Left colon (tissue), 2 donors: ENCODE data around the gene FBXO28. TPM values are rescaled to one million over a fixed set of nuclear protein-coding genes. Genes with fewer than 3 reads are reported as not detected.
"Not testable (repeated sequence)": the region's sequence is repeated elsewhere in the genome, so short reads cannot be mapped to it uniquely, and the experiment has no call there.

ENCODE experiments used
- ATAC-seq: fragments of 200-7000 bp; cut with Tn5 transposase; one replicate; pipeline ENCODE4 v1.9.1; 2020; ENCODE audit warnings: mild to moderate bottlenecking, moderate library complexity
- DNase-seq, 2 donors: peaks; one replicate each; pipeline ENCODE4 v3.0.0-alpha.2; 2020
- intact Hi-C, 2 donors: fragments of 100-400 bp; cut with DNase I in 1 of 2; cut with micrococcal nuclease in 1 of 2; formaldehyde crosslinking; loops; one replicate each; pipeline versions ENCODE4 v1.11.2 to v1.14.0; 2022; cut with DNase I, micrococcal nuclease
- total RNA-seq, 2 donors: library from RNA; stranded (reverse); fragmentation: NEBNext Ultra II Directional; extraction: Animal tissue kit (Norgen Biotek cat#: 25700); gene quantifications; one replicate each; pipeline ENCODE4 v1.2.1, GENCODE V29; 2021
- donor health status: DM: no; HTN: no; CAD: no.
- donor health status: DM: yes; HTN: yes; CAD: no.

FBXO28 gene
- total RNA-seq, 2 donors from 2014 or later: 33.2 to 34.0 TPM

GRCh38 chr1:224203243-224204016, 89.5 kb downstream of the FBXO28 start:
- intact Hi-C loops: no loop called here
- ATAC-seq (peak; percentile 33), DNase-seq (peak; percentile 31 to 54)

GRCh38 chr1:224205438-224205840, 91.5 kb downstream of the FBXO28 start:
- DNase-seq (no peak), ATAC-seq (peak; percentile 39)
- intact Hi-C loops: no loop called here

DNA sequence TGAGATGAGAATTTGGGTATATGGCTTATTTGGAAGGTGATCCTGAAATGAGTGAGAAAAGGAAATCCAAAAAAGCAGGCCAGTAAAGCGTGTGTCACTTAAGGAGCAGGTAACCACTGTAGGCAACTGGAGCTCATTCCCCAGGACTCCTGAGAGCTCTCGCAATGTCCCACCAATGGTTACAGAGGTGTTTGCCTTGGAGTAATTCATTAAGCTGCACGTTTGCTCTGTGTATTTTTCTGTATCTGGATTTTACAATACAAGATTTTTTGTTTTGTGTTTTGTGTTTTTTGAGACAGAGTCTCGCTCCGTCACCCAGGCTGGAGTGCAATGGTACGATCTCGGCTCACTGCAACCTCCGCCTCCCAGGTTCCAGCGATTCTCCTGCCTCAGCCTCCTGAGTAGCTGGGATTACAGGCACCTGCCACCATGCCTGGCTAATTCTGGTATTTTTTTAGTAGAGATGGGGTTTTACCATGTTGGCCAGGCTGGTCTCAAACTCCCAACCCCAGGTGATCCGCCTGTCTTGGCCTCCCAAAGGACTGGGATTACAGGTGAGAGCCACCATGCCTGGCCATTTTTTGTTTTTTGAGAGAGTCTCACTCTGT, 92.1 kb downstream of the FBXO28 start:
- DNase-seq, intact Hi-C loops: not testable (repeated sequence)
- ATAC-seq: peak; percentile 52

- DNase-seq (peak; percentile 46 to 50), ATAC-seq (peak; percentile 72)
- intact Hi-C loops: no loop called here
These were observed 97.5 kb downstream of the FBXO28 start for GRCh38 chr1:224211206-224211962.

Other genes starting within 250 kb of the FBXO28 start
- 10 to 100 TPM; 12.8 to 20.9 TPM for gene DEGS1, start 69.1 kb downstream of the FBXO28 start, total RNA-seq
- 10 to 100 TPM; 29.5 to 40.3 TPM for gene NVL, start 216.1 kb downstream of the FBXO28 start, total RNA-seq
- gene CNIH4, start 242.8 kb downstream of the FBXO28 start, total RNA-seq: 10 to 100 TPM; 28.8 to 60.7 TPM